Activated CD8-positive, alpha-beta memory T cell treated with anti-CD3 and anti-CD28 coated beads for 48 hours (primary cell): Measurements from ENCODE around the gene GSX1.
"Not testable (repeated sequence)": the region's sequence is repeated elsewhere in the genome, so short reads cannot be mapped to it uniquely, and the experiment has no call there.

Experiments
- DNase-seq, 3 experiments: peaks; one replicate each; pipeline ENCODE4 v3.0.0-alpha.2; 2020; ENCODE audit warnings: low read depth in 2 of 3, low spot score in 2 of 3

Gene GSX1

DNA sequence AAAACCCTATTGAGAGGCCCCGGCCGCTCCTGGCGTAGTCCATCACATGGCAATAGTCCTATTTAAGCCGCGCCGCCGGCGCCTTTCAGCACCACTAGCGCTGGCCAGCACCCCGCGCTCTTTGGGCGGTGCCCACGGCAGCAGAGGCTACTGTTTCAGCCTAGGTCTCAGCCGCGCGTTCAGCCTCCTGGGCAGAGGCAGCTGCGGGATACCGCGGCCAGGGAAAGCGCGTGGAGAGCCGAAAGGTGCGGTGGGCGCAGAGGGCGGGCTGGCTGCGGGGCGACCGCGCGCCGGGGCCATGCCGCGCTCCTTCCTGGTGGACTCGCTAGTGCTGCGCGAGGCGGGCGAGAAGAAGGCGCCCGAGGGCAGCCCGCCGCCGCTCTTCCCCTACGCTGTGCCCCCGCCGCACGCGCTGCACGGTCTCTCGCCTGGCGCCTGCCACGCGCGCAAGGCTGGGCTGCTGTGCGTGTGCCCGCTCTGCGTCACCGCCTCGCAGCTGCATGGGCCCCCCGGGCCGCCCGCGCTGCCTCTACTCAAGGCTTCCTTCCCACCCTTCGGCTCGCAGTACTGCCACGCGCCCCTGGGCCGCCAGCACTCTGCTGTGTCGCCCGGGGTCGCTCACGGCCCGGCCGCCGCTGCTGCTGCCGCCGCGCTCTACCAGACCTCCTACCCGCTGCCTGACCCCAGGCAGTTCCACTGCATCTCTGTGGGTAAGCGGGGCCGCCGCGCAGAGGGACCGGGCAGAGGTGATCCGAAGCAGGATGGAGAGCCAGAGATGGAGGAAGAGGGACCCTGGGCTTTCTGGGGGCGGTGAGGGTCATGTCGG lies at the start of gene GSX1:
Gene GSX1 (plus strand): TSS at position 91 of the 826 bp plus-strand sequence. CDS start 208 bp downstream, at position 299.
- no peak for DNase-seq

DNA sequence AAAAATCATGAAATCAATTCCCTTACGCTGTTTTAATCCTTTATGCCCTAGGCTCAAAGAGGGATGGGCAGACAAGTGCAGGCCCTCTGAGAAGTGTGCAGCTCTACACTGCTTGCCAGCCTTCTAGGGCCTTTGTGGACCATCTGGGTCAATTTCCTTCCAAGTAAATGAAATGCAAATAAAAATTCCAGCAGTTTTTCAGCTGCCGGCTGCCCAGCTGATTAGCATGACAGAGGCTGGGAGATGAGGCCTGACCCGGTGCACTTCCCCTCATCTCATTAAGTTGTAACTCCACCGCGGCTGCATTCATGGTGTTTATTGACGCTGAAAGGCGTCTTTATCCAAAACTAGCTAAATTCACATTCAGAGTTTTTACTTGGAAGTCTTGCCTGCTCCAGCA lies 47.5 kb upstream of the GSX1 start:
- no peak for DNase-seq

- DNase-seq, result no peak
These were observed 47.0 kb upstream of the GSX1 start for GRCh38 chr13:27745301-27745700.

- DNase-seq, result not testable (repeated sequence)
These were observed 44.1 kb upstream of the GSX1 start for GRCh38 chr13:27748143-27748542.

DNA sequence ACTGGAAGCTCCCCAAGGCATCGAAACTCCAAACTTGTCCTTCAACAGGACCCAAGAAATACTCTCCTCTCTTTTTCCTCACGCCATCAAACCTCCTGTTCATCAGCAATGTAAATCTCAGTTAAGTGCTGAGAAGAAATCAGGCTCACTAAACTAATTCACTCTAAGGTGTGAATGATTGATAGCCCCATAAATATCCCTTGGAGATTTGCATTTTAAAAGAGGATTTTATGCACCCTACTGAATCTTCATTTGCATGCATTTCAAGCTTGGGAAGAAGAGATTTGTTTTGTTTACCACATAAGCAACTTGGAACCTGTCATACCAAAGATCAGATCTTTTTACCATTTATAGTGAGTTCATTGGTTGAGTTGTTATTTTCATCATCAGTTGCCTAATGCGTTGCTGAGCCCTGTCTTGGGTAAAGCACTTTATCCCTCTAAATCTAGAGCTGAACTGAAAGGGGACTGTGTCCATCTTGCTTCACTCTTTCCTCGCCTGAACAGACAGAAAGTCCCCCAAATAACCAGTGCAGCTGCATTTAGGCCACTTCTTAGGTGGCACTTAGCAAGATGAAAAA lies 40.2 kb upstream of the GSX1 start:
- DNase-seq, result no peak

GRCh38 chr13:27765650-27766049 lies 26.6 kb upstream of the GSX1 start:
- no peak for DNase-seq

- no peak for DNase-seq
These were observed 21.5 kb upstream of the GSX1 start for GRCh38 chr13:27770809-27771208.

DNA sequence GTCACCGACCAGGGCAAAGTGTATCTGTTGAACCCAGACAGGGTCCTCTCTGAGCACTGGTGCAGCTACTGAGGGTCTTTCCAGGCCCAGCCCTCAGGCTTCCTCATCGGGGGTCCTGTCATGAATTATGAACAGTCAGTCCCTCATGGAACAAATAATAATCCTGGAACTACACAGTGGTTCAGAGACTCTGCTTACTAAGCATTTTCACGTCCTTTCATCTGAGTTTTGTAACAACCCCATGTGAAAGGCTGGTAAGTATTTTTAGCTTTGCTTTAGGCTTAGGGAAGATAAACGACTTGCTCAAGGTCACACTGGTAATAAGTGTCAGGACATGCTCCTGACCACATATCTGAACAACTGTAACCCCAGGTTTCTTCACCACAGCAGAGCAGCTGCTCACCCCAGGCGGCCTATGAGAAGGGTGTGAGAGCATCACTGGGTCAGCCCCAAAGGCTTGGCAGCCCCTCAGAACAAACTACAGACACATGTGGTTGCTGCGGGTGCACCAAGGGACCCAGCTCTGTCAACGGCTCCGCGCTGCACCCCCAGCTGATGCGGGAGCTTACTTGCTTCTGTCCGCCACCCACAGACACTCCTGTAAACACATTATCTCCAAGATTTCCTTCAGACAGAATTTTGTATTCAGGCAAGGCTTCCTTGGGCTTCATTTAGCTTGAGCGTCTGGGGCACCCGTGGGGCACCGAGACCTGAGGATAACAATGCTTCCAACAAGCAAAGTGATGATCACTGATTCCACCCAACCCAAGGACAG lies 19.4 kb upstream of the GSX1 start:
- no peak for DNase-seq

DNA sequence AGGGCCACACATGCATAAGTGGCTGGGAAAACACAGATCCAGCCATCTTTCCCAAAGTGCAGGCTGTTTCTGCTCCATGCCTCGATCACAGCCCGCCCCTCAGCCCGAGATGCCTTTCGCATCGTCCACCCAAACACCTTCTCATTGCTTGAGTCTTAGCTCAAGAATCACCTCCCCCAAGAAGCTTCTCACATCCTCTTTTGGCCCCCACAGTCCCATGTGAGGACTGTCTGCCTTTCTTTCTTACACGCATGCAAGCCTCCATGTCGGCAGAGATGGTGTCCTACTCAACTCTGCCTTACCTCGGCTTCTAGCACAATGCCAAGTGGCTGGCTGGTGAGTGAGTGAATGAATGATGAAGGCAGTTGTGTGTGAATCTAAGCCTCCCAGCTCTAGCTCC lies 18.1 kb upstream of the GSX1 start:
- DNase-seq, result no peak

GRCh38 chr13:27774651-27775050 lies 17.6 kb upstream of the GSX1 start:
- no peak for DNase-seq

- DNase-seq, result no peak
These were observed 16.3 kb upstream of the GSX1 start for GRCh38 chr13:27775943-27776342.

DNA sequence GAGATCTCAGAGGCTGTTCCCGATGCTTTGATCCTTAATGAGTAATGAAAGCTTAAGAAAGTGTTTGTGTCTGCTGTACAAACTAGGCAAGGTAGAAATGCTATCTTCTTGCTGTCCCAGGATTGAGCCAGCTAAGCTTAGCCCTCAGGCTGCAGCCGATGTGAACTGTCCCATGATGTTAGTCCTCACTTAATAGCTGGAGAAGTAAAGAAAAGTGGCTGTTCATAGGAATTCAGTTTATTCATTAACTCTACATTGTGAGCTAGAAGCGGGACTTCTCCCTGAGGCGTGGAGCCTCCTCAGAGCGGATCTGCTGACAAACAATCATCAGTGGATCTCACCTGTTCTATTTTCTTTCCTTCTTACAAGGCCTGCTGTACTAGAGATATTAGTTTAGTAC lies 10.1 kb upstream of the GSX1 start:
- DNase-seq, result no peak

- no peak for DNase-seq
These were observed 9.2 kb upstream of the GSX1 start for GRCh38 chr13:27783111-27783510.

GRCh38 chr13:27788271-27788670 lies 4.0 kb upstream of the GSX1 start:
- no peak for DNase-seq

- DNase-seq, result no peak
These were observed 3.2 kb upstream of the GSX1 start for GRCh38 chr13:27789153-27789494.

- no peak for DNase-seq
These were observed 2.6 kb upstream of the GSX1 start for GRCh38 chr13:27789495-27790303.

GRCh38 chr13:27790523-27790922 lies 1.8 kb upstream of the GSX1 start:
- no peak for DNase-seq

DNA sequence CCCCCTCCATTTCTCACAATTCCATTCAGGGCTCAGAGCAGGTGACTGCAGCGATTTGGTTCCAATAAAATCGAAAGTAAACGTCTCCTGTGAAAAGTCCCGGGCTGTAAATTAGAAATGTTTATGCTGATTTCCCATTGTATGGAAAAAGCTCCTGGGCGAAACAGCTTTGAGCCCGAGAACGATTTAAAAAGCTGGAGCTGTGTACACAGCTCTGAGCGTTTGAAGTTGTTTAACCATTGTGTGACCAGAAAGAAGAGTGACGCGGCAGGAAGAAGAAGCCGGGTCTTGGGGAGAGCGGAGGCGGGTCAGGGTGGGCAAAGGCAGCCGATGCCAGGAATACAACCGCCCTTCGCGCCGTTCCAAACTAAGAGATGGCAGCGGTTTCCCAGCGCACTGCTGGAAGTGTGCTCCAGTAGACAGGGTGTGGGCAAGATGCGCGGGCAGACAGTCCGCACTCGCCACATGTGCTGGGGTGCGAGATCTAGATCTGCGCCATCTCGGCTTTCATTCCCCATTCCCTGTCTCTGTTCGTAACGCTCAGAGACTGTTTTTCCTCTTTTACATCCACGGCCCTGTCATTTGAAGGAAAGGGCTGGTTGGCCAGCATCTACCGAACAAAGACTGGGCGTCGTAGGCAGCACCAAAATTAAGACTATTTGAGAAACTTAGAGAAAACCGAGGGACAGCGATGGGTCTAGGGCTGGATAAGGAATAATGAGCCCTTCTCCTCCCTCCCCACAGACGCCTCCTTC lies 960 bp upstream of the GSX1 start:
- DNase-seq, result no peak

DNA sequence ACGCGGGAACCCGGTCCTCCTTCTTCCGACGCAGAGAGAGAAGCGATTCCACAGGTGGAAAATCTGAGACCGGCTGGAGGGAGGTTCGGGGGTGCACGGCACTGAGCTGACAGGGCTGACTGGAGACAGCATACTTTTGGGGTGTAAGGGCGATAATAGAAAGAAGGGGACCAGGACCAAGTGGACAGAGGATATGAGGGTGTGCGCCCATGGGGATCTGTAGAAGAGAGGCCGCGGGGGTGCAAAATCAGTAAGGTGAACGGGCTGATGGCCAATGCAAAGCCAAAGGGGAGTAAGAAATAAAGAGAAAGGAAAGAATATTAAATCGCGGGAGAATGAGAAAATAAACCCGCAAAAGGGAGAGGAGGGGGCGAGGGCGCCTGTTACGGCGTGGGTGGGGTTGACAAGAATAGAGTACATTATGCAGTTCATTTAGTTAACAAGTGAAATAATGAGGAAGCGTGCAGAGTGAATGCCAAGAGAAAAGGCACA lies 336 bp upstream of the GSX1 start:
- no peak for DNase-seq
